HG02610 (cell line): Measurements from ENCODE around the gene BLCAP.
A peak's percentile ranks its signal among the peaks of the same experiment; 100 is the strongest.
"Not testable (repeated sequence)": the region's sequence is repeated elsewhere in the genome, so short reads cannot be mapped to it uniquely, and the experiment has no call there.

Experiments
- ATAC-seq: cut with Tn5 transposase; IDR thresholded peaks from one replicate; pipeline ENCODE4 v1.9.1; 2021; ENCODE audit warnings: mild to moderate bottlenecking, moderate library complexity; ENCODE audit not compliant: unreplicated experiment

BLCAP gene

GRCh38 chr20:37527638-37528445 lies at the start of gene BLCAP:
Gene BLCAP, minus strand, starts transcription at chr20:37527876. Its CDS starts 8,702 bp downstream, at chr20:37519174.
- peak; percentile 80 for ATAC-seq

DNA sequence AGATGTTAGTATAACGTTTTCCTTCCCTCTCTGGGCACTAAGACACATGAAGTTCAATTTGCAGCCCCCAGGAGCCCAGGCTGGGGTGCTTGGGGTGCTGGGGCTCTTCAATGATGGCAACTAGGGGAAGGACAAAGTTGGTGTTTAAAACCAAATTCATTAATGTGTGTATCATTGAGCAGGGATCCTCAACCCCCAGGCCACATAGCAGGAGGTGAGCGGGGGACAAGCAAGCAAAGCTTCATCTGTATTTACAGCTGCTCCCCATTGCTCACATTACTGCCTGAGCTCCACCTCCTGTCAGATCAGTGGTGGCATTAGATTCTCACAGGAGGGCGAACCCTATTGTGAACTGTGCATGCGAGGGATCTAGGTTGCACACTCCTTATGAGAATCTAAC lies 49.8 kb upstream of the BLCAP start:
- not testable (repeated sequence) for ATAC-seq

DNA sequence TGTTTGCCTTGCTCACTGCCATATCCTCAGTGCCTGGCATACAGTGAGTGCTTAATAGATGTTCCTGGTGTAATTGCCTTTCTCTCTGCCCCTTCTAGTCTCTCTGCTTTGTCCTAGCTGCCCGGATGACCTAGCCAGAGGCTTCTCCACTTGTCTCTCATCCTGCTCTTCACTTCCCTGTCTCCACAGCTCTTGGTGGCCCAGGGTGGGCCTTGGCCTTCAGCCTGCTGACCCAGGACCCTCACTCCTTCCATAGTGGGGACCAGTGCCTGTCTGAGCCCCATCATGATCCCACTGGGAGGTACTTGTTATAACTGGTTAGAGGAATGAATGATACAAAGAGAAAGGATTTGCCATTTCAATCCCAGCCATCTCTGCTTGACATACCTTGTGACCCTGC lies 49.2 kb upstream of the BLCAP start:
- ATAC-seq: no peak

- ATAC-seq: peak; percentile 55
Measured at GRCh38 chr20:37575884-37576283, 48.2 kb upstream of the BLCAP start.

GRCh38 chr20:37574199-37574890 lies 46.7 kb upstream of the BLCAP start:
- no peak for ATAC-seq

DNA sequence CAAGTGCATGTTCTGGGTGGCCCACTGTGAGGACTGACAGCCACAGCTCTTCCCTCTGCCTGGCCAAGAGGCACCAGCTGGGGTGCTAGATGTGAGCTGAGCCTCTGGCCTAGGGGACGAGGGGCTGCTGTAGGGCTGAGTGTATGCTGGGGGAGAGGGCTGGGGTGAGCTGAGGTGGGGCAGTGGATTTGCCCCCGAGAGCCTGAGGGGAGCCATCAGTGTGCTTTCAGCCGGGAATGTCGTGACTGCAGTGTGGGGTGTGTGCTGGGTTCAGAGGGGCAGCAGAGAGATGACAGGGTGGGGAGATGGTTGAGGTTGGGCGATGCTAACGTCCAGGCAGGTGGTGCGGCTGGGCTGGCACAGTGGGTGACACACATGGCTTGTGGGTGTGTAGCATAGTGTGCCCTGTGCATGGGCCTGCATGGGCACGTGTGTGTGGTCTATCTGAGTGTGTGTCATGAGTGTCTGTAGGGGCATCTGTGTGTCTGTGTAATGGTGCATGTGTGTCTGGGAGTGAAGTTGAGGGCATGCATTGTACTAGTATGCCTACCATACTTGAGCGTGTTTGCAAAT lies 46.0 kb upstream of the BLCAP start:
- no peak for ATAC-seq

- no peak for ATAC-seq
Measured at GRCh38 chr20:37571033-37571432, 43.4 kb upstream of the BLCAP start.

- ATAC-seq: no peak
Measured at GRCh38 chr20:37570419-37570818, 42.7 kb upstream of the BLCAP start.

GRCh38 chr20:37567671-37568588 lies 40.3 kb upstream of the BLCAP start:
- no peak for ATAC-seq

GRCh38 chr20:37567331-37567665 lies 39.6 kb upstream of the BLCAP start:
- ATAC-seq: no peak

DNA sequence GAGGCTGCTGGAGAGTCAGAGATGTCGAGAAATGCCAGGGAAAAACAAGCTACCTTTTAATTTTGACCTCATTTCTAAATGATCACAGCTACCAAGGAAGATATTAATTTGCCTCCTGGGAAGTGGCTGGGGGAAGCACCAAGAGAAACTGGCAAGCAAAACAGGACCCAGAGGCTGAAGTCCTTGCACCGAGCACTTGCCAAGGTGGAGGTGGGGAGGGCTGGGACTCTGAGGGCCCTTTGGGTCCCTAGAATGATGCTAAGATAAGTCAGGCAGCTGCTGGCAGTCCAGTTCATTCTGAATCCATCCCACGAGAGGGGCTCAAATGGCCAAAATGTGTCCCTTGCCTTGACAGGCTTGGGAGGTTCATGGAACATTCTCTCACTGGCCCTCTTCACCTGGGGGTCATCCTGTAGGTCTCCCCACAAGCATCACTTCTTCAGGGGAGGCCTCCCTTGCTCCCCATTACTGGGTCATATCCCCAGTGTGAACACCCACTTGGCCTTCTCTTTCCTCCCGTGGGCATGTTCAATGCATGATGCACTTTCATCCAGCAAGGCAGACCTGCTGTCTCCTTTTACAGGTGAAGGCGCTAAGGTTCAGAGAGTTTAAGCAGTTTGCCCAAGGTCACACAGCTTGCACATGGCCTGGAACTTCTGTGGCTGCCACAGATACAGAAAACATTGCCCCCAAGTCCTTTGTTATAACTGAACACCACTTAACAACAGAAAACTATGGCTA lies 39.1 kb upstream of the BLCAP start:
- no peak for ATAC-seq

GRCh38 chr20:37565134-37565811 lies 37.6 kb upstream of the BLCAP start:
- no peak for ATAC-seq

- ATAC-seq: no peak
Measured at GRCh38 chr20:37564388-37565133, 36.9 kb upstream of the BLCAP start.

GRCh38 chr20:37564016-37564387 lies 36.3 kb upstream of the BLCAP start:
- ATAC-seq: no peak

DNA sequence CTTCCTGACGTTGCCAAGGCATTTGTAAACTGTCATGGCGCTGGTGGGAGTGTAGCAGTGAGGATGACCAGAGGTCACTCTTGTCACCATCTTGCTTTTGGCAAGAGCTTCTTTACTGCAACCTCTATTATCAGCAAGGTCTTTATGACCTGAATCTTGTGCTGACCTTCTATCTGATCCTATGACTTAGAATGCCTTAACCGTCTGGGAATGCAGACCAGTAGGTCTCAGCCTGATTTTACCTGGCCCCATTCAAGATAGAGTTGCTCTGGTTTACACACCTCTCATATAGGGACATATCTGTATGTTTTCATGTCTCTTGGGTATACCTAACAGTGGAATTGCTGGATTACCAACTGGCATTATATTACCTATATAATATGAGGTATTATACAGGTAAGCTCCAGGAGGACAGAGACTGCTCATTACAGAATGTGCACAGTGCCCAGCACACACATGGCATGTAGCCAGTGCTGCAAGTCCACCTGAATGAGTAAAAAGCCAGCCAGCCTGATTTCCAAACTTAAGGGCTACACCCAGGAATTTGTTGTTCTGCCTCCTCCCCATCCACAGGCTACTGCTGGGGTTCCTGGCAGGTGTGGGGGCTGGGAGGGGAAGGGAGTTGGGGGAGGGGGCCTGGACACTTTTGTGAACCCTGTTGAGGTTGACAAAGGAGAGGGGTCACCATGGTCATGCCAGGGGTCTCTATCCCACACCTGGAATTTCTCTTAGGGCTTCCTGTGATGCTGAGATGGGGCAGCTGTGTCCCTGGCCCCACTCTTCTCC lies 35.2 kb upstream of the BLCAP start:
- no peak for ATAC-seq

DNA sequence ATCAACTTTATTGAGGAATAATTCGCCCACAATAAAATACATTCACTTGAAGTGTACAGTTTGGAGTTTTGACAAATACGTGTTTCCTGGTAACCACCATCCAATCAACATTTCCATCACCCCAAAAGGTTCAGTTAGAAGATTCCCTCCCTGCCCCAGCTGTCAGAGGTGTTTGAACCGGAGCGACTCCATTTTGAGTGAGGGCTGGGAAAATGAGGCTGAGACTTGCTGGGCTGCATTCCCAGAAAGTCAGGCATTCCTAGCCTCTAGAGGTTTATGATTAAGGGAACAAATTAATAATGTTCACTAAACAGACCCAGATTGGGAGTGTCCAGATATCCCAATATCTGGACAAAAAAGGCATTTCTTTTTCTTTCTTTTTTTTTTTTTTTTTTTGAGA lies 33.0 kb upstream of the BLCAP start:
- no peak for ATAC-seq

GRCh38 chr20:37559312-37560027 lies 31.8 kb upstream of the BLCAP start:
- no peak for ATAC-seq

DNA sequence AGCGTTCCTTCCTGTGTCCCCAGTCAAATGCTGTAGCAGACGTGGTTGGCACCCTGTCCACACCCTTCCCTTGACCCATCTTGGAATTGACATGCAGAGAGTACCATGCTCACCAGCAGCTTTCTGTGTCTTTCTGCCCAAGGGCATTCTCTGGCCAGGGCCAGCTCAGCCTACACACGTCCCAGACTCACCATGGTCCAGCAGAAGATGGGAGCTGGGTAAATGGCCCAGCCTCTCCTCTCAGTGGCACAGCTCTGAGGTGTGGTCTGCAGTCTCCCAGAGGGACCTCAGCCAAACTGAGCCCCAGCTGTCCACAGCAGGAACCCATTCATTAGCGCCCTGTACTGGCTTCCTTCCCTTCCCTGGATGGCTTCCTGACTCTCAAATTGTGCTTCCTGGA lies 31.1 kb upstream of the BLCAP start:
- ATAC-seq: no peak
